Hematopoietic multipotent progenitor cell treated with erythropoietin and hydrocortisone succinate and interleukin-3 and kit ligand, for 15 days (in vitro differentiated cells): ENCODE data around the gene FAM118B.
A peak's percentile ranks its signal among the peaks of the same experiment; 100 is the strongest.

ENCODE experiments used
- DNase-seq: peaks from one replicate; pipeline ENCODE4 v3.0.0-alpha.2; 2015; ENCODE audit warnings: low spot score

FAM118B gene

DNA sequence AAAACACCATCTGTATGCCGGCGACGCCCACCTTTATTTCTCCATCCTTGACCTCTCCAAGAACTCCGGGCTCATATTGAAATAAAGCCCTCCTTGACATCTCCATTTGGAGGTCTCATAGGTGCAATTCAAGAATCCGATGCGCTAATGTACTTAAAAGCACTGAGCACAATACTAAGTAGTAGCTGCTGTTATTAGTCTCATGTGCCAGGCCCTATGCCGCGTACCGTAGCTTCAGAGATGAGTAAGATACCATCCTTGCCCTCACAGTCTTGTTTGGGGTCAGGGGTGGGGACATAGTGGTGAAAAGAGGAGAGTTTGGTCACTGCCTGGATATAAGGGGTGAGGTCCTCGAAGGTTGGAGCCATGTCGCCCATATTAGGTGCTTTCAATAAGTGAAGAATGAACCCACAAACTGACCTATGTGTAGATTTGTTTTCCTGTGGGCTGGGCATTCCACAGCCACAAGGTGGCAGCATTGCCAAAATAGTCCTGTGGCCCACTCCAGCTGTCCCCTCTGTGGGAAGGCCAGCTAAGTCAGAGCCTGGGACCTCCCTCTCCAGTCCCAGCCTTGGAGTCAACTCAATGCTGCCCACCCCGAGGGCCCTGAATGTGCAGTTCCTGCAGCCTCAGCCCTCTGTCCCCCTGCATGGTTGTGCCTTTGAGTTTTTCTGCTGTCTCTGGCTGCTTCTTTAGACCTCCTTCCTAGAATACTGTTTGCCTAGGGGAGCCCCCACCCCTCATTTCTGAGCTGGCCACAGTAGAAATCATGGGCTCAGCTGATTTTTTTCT, 98.8 kb downstream of the FAM118B start:
- peak; percentile 80 for DNase-seq

DNA sequence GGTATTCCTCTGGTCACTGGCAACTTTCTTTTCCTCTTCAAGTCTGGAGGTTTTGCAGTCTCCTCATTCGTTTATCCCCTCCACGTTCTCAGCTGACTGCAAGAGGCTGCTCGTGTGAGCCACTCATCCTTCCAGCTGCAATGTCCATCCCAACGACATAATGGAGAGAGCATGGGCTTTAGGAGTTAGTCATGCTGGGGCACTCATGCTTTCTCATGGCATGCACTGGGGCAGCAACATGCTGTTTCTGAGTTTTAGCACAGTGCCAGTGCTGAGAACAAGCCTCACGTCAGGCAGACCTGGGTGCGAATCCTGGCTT, 99.4 kb downstream of the FAM118B start:
- no peak for DNase-seq

- no peak for DNase-seq
These were observed 100.1 kb downstream of the FAM118B start for GRCh38 chr11:126311401-126312291.
